HG03378 (cell line): ENCODE data around the gene SLIT3.

Experiments
- ATAC-seq: cut with Tn5 transposase; IDR thresholded peaks from one replicate; pipeline ENCODE4 v1.9.1; 2021; ENCODE audit warnings: mild to moderate bottlenecking, moderate library complexity; ENCODE audit not compliant: unreplicated experiment

The SLIT3 gene

GRCh38 chr5:169006842-169007790, 293.8 kb downstream of the SLIT3 start:
- no peak for ATAC-seq

GRCh38 chr5:169004551-169004950, 296.4 kb downstream of the SLIT3 start:
- no peak for ATAC-seq

- no peak for ATAC-seq
Measured at GRCh38 chr5:169003721-169004541, 297.0 kb downstream of the SLIT3 start.

- ATAC-seq, result no peak
Measured at GRCh38 chr5:169002953-169003555, 297.9 kb downstream of the SLIT3 start.

GRCh38 chr5:169001394-169001793, 299.5 kb downstream of the SLIT3 start:
- no peak for ATAC-seq

GRCh38 chr5:168995024-168995423, 305.9 kb downstream of the SLIT3 start:
- no peak for ATAC-seq

GRCh38 chr5:168992687-168993086, 308.3 kb downstream of the SLIT3 start:
- no peak for ATAC-seq

- ATAC-seq, result no peak
Measured at GRCh38 chr5:168992016-168992415, 308.9 kb downstream of the SLIT3 start.

- no peak for ATAC-seq
Measured at GRCh38 chr5:168991311-168991710, 309.6 kb downstream of the SLIT3 start.

GRCh38 chr5:168990679-168991078, 310.3 kb downstream of the SLIT3 start:
- ATAC-seq, result no peak

- no peak for ATAC-seq
Measured at GRCh38 chr5:168989731-168990505, 311.0 kb downstream of the SLIT3 start.

GRCh38 chr5:168988699-168989098, 312.2 kb downstream of the SLIT3 start:
- no peak for ATAC-seq

- ATAC-seq, result peak; percentile 66
Measured at GRCh38 chr5:168987543-168988300, 313.2 kb downstream of the SLIT3 start.

- no peak for ATAC-seq
Measured at GRCh38 chr5:168985454-168985853, 315.5 kb downstream of the SLIT3 start.

- ATAC-seq, result no peak
Measured at GRCh38 chr5:168984135-168984675, 316.7 kb downstream of the SLIT3 start.

GRCh38 chr5:168979135-168979534, 321.8 kb downstream of the SLIT3 start:
- no peak for ATAC-seq

GRCh38 chr5:168978500-168978899, 322.4 kb downstream of the SLIT3 start:
- no peak for ATAC-seq

- ATAC-seq, result no peak
Measured at GRCh38 chr5:168978015-168978414, 322.9 kb downstream of the SLIT3 start.

GRCh38 chr5:168976311-168976970, 324.5 kb downstream of the SLIT3 start:
- ATAC-seq, result no peak
